HEK293T (cell line): ENCODE results near the gene EMSY.

Experiments
- CTCF ChIA-PET: fragments of 350-600 bp; formaldehyde crosslinking; extraction: SDS; loops from one replicate; lab custom pipeline; 2021; ENCODE audit warnings: antibody characterized with exemption, inconsistent platforms; lab: Yijun Ruan, JAX
- POLR2A ChIA-PET: fragments of 350-600 bp; formaldehyde crosslinking; extraction: SDS; loops from one replicate; lab custom pipeline; 2020; ENCODE audit warnings: antibody characterized with exemption, inconsistent platforms; lab: Yijun Ruan, JAX
- DNase-seq: peaks from one replicate; pipeline ENCODE4 v3.0.0; 2012; ENCODE audit warnings: mixed read lengths; ENCODE audit errors: extremely low spot score
- ARNT ChIP-seq: fragments of 450-650 bp; IDR thresholded peaks from 2 replicates; pipeline ENCODE4 v1.6.1; 2017; ENCODE audit warnings: mild to moderate bottlenecking
- BHLHE40 ChIP-seq: fragments of 450-650 bp; IDR thresholded peaks from 2 replicates; pipeline ENCODE4 v1.6.1; 2016; ENCODE audit warnings: mild to moderate bottlenecking, moderate library complexity, borderline replicate concordance
- CTBP1 ChIP-seq: fragments of 450-650 bp; IDR thresholded peaks from 2 replicates; pipeline ENCODE4 v1.6.1; 2016; ENCODE audit warnings: borderline replicate concordance
- ELF4 ChIP-seq: fragments of 450-650 bp; IDR thresholded peaks from 2 replicates; pipeline ENCODE4 v1.6.1; 2017; ENCODE audit warnings: antibody characterized with exemption
- FOXA1 ChIP-seq: fragments of 450-650 bp; IDR thresholded peaks from 2 replicates; pipeline ENCODE4 v1.6.1; 2016; ENCODE audit warnings: mild to moderate bottlenecking
- FOXK2 ChIP-seq: fragments of 450-650 bp; IDR thresholded peaks from 2 replicates; pipeline ENCODE4 v1.6.1; 2016; ENCODE audit warnings: mild to moderate bottlenecking
- FOXM1 ChIP-seq: fragments of 450-650 bp; IDR thresholded peaks from 2 replicates; pipeline ENCODE4 v1.6.1; 2017; ENCODE audit warnings: mild to moderate bottlenecking, borderline replicate concordance
- HDGF ChIP-seq: fragments of 450-650 bp; IDR thresholded peaks from 2 replicates; pipeline ENCODE4 v1.6.1; 2017; ENCODE audit warnings: antibody characterized with exemption, borderline replicate concordance
- L3MBTL2 ChIP-seq: fragments of 450-650 bp; conservative IDR thresholded peaks from 2 replicates; pipeline ENCODE4 v1.6.1; 2016; ENCODE audit warnings: mild to moderate bottlenecking
- LEF1 ChIP-seq: fragments of 450-650 bp; IDR thresholded peaks from 2 replicates; pipeline ENCODE4 v1.6.1; 2017; ENCODE audit warnings: mild to moderate bottlenecking, borderline replicate concordance
- NFRKB ChIP-seq: fragments of 450-650 bp; IDR thresholded peaks from 2 replicates; pipeline ENCODE4 v1.6.1; 2016; ENCODE audit warnings: mild to moderate bottlenecking, moderate library complexity
- PKNOX1 ChIP-seq: fragments of 450-650 bp; IDR thresholded peaks from 2 replicates; pipeline ENCODE4 v1.6.1; 2016
- SP1 ChIP-seq: fragments of 450-650 bp; IDR thresholded peaks from 2 replicates; pipeline ENCODE4 v1.6.1; 2017
- SUZ12 ChIP-seq: fragments of 450-650 bp; IDR thresholded peaks from 2 replicates; pipeline ENCODE4 v1.6.1; 2016; ENCODE audit warnings: mild to moderate bottlenecking
- TARDBP ChIP-seq: fragments of 450-650 bp; IDR thresholded peaks from 2 replicates; pipeline ENCODE4 v1.6.1; 2016
- ZNF384 ChIP-seq: fragments of 450-650 bp; IDR thresholded peaks from 2 replicates; pipeline ENCODE4 v1.6.1; 2016

The EMSY gene

GRCh38 chr11:76459846-76460245, 15.0 kb downstream of the EMSY start:
- ChIA-PET POLR2A (no interaction called here), CTCF (interaction anchor here (1.3 kb wide), 1 partner anchor 19 kb away, joined by 3 read pairs; no protein-coding TSS in a partner anchor)
- DNase-seq: no peak
- no peak for TF ChIP-seq ELF4
- no peak for TF ChIP-seq SP1
- no peak for TF ChIP-seq TARDBP
- TF ChIP-seq ZNF384: no peak
- TF ChIP-seq NFRKB: no peak
- no peak for TF ChIP-seq FOXK2
- no peak for TF ChIP-seq HDGF
- no peak for TF ChIP-seq PKNOX1
- TF ChIP-seq L3MBTL2: no peak
- TF ChIP-seq BHLHE40: no peak
- TF ChIP-seq FOXM1: no peak
- TF ChIP-seq ARNT: no peak
- TF ChIP-seq CTBP1: no peak
- TF ChIP-seq LEF1: no peak
- no peak for TF ChIP-seq FOXA1
- no peak for TF ChIP-seq SUZ12

GRCh38 chr11:76462317-76462716, 17.5 kb downstream of the EMSY start:
- TF ChIP-seq HDGF (no peak), FOXK2 (no peak), CTBP1 (no peak), BHLHE40 (no peak), ELF4 (no peak), ARNT (no peak), SP1 (no peak), FOXM1 (no peak), SUZ12 (no peak), PKNOX1 (no peak), L3MBTL2 (no peak), FOXA1 (no peak), ZNF384 (no peak), TARDBP (no peak), NFRKB (no peak), LEF1 (no peak)
- no peak for DNase-seq
- POLR2A ChIA-PET: no interaction called here
- CTCF ChIA-PET: no interaction called here

GRCh38 chr11:76465701-76466100, 20.9 kb downstream of the EMSY start:
- CTCF ChIA-PET: no interaction called here
- DNase-seq: no peak
- POLR2A ChIA-PET: no interaction called here
- TF ChIP-seq LEF1 (no peak), ZNF384 (no peak), SUZ12 (no peak), ELF4 (no peak), TARDBP (no peak), L3MBTL2 (no peak), FOXK2 (no peak), FOXA1 (no peak), BHLHE40 (no peak), CTBP1 (no peak), PKNOX1 (no peak), FOXM1 (no peak)

GRCh38 chr11:76466666-76467065, 21.8 kb downstream of the EMSY start:
- CTCF ChIA-PET: interaction anchor here (1.2 kb wide), 1 partner anchor 259 kb away, joined by 4 read pairs; no protein-coding TSS in a partner anchor
- POLR2A ChIA-PET: interaction anchor here (0.7 kb wide), 1 partner anchor 270 kb away, joined by 3 read pairs; no protein-coding TSS in a partner anchor
- DNase-seq: no peak
- TF ChIP-seq TARDBP (no peak), ZNF384 (no peak), ARNT (no peak)

GRCh38 chr11:76469141-76469540, 24.3 kb downstream of the EMSY start:
- TF ChIP-seq FOXK2 (no peak), BHLHE40 (no peak), PKNOX1 (no peak), NFRKB (no peak), FOXM1 (no peak), FOXA1 (no peak), CTBP1 (no peak), L3MBTL2 (no peak), SP1 (no peak), ELF4 (no peak), ARNT (no peak), TARDBP (no peak), HDGF (no peak), ZNF384 (no peak), SUZ12 (no peak), LEF1 (no peak)
- ChIA-PET CTCF (interaction anchor here (0.8 kb wide), 1 partner anchor 22 kb away, joined by 4 read pairs; no protein-coding TSS in a partner anchor), POLR2A (no interaction called here)
- no peak for DNase-seq

- TF ChIP-seq FOXK2: no peak
- no peak for TF ChIP-seq CTBP1
- no peak for TF ChIP-seq L3MBTL2
- no peak for TF ChIP-seq SUZ12
- TF ChIP-seq ARNT: no peak
- TF ChIP-seq BHLHE40: no peak
- TF ChIP-seq HDGF: no peak
- TF ChIP-seq LEF1: no peak
- ChIA-PET CTCF (no interaction called here), POLR2A (interaction anchor here (1.5 kb wide), 1 partner anchor 27 kb away, joined by 3 read pairs; the partner anchor contains the start of gene EMSY)
- DNase-seq: no peak
Observed at GRCh38 chr11:76471382-76471781, 26.6 kb downstream of the EMSY start.
